Measurements from ENCODE around the gene C1QTNF7. TPM values are rescaled to one million over a fixed set of nuclear protein-coding genes. Genes with fewer than 3 reads are reported as not detected.

The C1QTNF7 gene
- total RNA-seq, 4 donors from 2014 or later: 1.2 to 9.5 (median 3.2) TPM

- Histone ChIP-seq H3K4me1 (peaks cover 4% of the 10 kb centered on the region in 2 donors), H3K4me3 (replicated peaks in 1 of 3) (no peak overlapping the region), H3K9me3 (no peaks in the 10 kb centered on the region), H3K27ac (no peak overlapping the region), H3K27me3 (no peaks in the 10 kb centered on the region), H3K36me3 (no peaks in the 10 kb centered on the region)
- 78 to 95% methylated on average over 1 of the region's 1 CpG for WGBS, 2 donors
- intact Hi-C loops (cut with DNase I): no loop called here
- no peak for DNase-seq
- no peak for TF ChIP-seq POLR2A (IDR thresholded peaks at IDR 0.05)
- TF ChIP-seq CTCF (IDR thresholded peaks at IDR 0.05): no peak
These were observed 67.8 kb downstream of the C1QTNF7 start for GRCh38 chr4:15495621-15496020.

Small RNAs within 50 kb of the gene (small RNA-seq; reads per million reads assigned to genes)
- gene AC007016.1: not detected

Other genes starting within 250 kb of the C1QTNF7 start
- 10 to 100 TPM; 13.6 to 25.1 (median 18.7) TPM for gene CC2D2A, start 41.8 kb downstream of the C1QTNF7 start, total RNA-seq
- gene FBXL5, start 227.3 kb downstream of the C1QTNF7 start, total RNA-seq: 100 to 1,000 TPM; 154 to 246 (median 212) TPM